WTC11 (cell line): ENCODE data around the gene CXCL11. TPM values are rescaled to one million over a fixed set of nuclear protein-coding genes. Genes with fewer than 3 reads are reported as not detected.

Experiments used
- ATAC-seq: fragments of 200-7000 bp; cut with Tn5 transposase; 2 replicates; pipeline ENCODE4 v1.10.0; 2021; ENCODE audit warnings: mild to moderate bottlenecking, moderate library complexity
- CTCF ChIA-PET: fragments of 300-600 bp; sonication (Branson Sonifier 250); formaldehyde crosslinking; loops from one replicate; lab custom pipeline; 2021; ENCODE audit warnings: antibody characterized with exemption; lab: Charles Lee
- POLR2A ChIA-PET: fragments of 350-600 bp; sonication (Branson Sonifier 250); formaldehyde crosslinking; loops from one replicate; lab custom pipeline; 2021; ENCODE audit warnings: antibody characterized with exemption; lab: Charles Lee
- DNase-seq: peaks from one replicate; pipeline ENCODE4 v3.0.0; 2021; ENCODE audit warnings: low spot score
- H3K27ac Mint-ChIP-seq: 2 replicates; pipeline ENCODE4 v1.8.0; 2021; ENCODE audit warnings: mixed read lengths
- H3K27me3 Mint-ChIP-seq: 2 replicates; pipeline ENCODE4 v1.8.0; 2021; ENCODE audit warnings: low read depth, mild to moderate bottlenecking, moderate library complexity, mixed read lengths
- H3K36me3 Mint-ChIP-seq: 2 replicates; pipeline ENCODE4 v1.8.0; 2021; ENCODE audit warnings: mixed read lengths
- H3K4me1 Mint-ChIP-seq: 2 replicates; pipeline ENCODE4 v1.8.0; 2022; ENCODE audit warnings: mixed read lengths
- H3K4me3 Mint-ChIP-seq: 2 replicates; pipeline ENCODE4 v1.8.0; 2021; ENCODE audit warnings: mild to moderate bottlenecking, moderate library complexity, mixed read lengths
- H3K9me3 Mint-ChIP-seq: 2 replicates; pipeline ENCODE4 v1.8.0; 2021; ENCODE audit warnings: mixed read lengths
- ARID4B ChIP-seq: sonication (generic); formaldehyde crosslinking; IDR thresholded peaks from 2 replicates; pipeline ENCODE4 v1.8.0; 2023; ENCODE audit warnings: missing genetic modification reagents, mild to moderate bottlenecking, borderline replicate concordance
- E2F1 ChIP-seq: sonication (generic); formaldehyde crosslinking; IDR thresholded peaks from 2 replicates; pipeline ENCODE4 v1.8.0; 2022; ENCODE audit warnings: mild to moderate bottlenecking, missing genetic modification reagents
- ELF4 ChIP-seq: sonication (generic); formaldehyde crosslinking; IDR thresholded peaks from 2 replicates; pipeline ENCODE4 v1.8.1; 2022; ENCODE audit warnings: low read depth, mild to moderate bottlenecking, moderate library complexity, missing genetic modification reagents
- GTF2I ChIP-seq: fragments of 250-450 bp; sonication (Bioruptor Pico); conservative IDR thresholded peaks from 2 replicates; pipeline ENCODE4 v1.4.0; 2021; ENCODE audit warnings: mild to moderate bottlenecking
- HMGA2 ChIP-seq: fragments of 250-450 bp; sonication (Bioruptor Pico); IDR thresholded peaks from 2 replicates; pipeline ENCODE4 v1.4.0; 2021; ENCODE audit warnings: mild to moderate bottlenecking, moderate library complexity
- HMGXB4 ChIP-seq: sonication (generic); formaldehyde crosslinking; IDR thresholded peaks from 2 replicates; pipeline ENCODE4 v1.8.1; 2023; ENCODE audit warnings: mild to moderate bottlenecking, moderate library complexity, missing genetic modification reagents
- KAT7 ChIP-seq: sonication (generic); formaldehyde crosslinking; IDR thresholded peaks from 2 replicates; pipeline ENCODE4 v1.8.1; 2023; ENCODE audit warnings: missing genetic modification reagents, mild to moderate bottlenecking, borderline replicate concordance
- MLX ChIP-seq: sonication (generic); formaldehyde crosslinking; IDR thresholded peaks from 2 replicates; pipeline ENCODE4 v1.8.1; 2023; ENCODE audit warnings: mild to moderate bottlenecking, missing genetic modification reagents, moderate library complexity
- OVOL2 ChIP-seq: fragments of 250-450 bp; sonication (Bioruptor Pico); IDR thresholded peaks from 2 replicates; pipeline ENCODE4 v1.9.0; 2021; ENCODE audit warnings: mild to moderate bottlenecking, borderline replicate concordance
- PREB ChIP-seq: sonication (generic); formaldehyde crosslinking; IDR thresholded peaks from 2 replicates; pipeline ENCODE4 v1.8.1; 2022; ENCODE audit warnings: mild to moderate bottlenecking, missing genetic modification reagents, moderate library complexity, borderline replicate concordance
- SOX15 ChIP-seq: fragments of 250-450 bp; sonication (Bioruptor Pico); IDR thresholded peaks from 2 replicates; pipeline ENCODE4 v1.9.0; 2021; ENCODE audit warnings: mild to moderate bottlenecking
- TEAD1 ChIP-seq: sonication (generic); formaldehyde crosslinking; IDR thresholded peaks from 2 replicates; pipeline ENCODE4 v1.8.0; 2022; ENCODE audit warnings: mild to moderate bottlenecking, missing genetic modification reagents
- ZBTB21 ChIP-seq: sonication (generic); formaldehyde crosslinking; IDR thresholded peaks from 2 replicates; pipeline ENCODE4 v1.8.1; 2023; ENCODE audit warnings: mild to moderate bottlenecking, missing genetic modification reagents, borderline replicate concordance
- ZNF263 ChIP-seq: sonication (generic); formaldehyde crosslinking; IDR thresholded peaks from 2 replicates; pipeline ENCODE4 v1.8.1; 2022; ENCODE audit warnings: low read depth, mild to moderate bottlenecking, moderate library complexity, missing genetic modification reagents
- ZNF281 ChIP-seq: sonication (generic); formaldehyde crosslinking; IDR thresholded peaks from 2 replicates; pipeline ENCODE4 v1.8.0; 2023; ENCODE audit warnings: mild to moderate bottlenecking, missing genetic modification reagents
- ZNF396 ChIP-seq: fragments of 250-450 bp; sonication (Bioruptor Pico); IDR thresholded peaks from 2 replicates; pipeline ENCODE4 v1.8.0; 2021; ENCODE audit warnings: mild to moderate bottlenecking, moderate library complexity, borderline replicate concordance
- total RNA-seq: library from RNA; stranded (reverse); gene quantifications from 3 replicates; pipeline ENCODE4 v1.2.3, GENCODE V29; 2021

CXCL11 gene
- total RNA-seq, 1 experiment from 2014 or later, result 0.20 TPM

GRCh38 chr4:76036855-76037254, 985 bp upstream of the CXCL11 start:
- no peaks in the 10 kb centered on the region for H3K27me3 Mint-ChIP-seq
- DNase-seq (no peak), ATAC-seq (peak; percentile 67)
- TF ChIP-seq MLX (CRISPR knock-in tag), result no peak
- no peak for TF ChIP-seq GTF2I
- no peak for TF ChIP-seq ARID4B (CRISPR knock-in tag)
- TF ChIP-seq HMGA2, result no peak
- TF ChIP-seq E2F1 (CRISPR knock-in tag), result no peak
- TF ChIP-seq ZNF263 (CRISPR knock-in tag), result no peak
- no peak for TF ChIP-seq KAT7 (CRISPR knock-in tag)
- no peak for TF ChIP-seq ZNF396 (CRISPR knock-in tag)
- TF ChIP-seq ELF4 (CRISPR knock-in tag), result no peak
- no peak for TF ChIP-seq HMGXB4
- no peak for TF ChIP-seq SOX15 (CRISPR knock-in tag)
- no peak for TF ChIP-seq ZNF281 (CRISPR knock-in tag)
- no peak for TF ChIP-seq PREB
- no peak for TF ChIP-seq OVOL2 (CRISPR knock-in tag)
- TF ChIP-seq TEAD1, result no peak
- TF ChIP-seq ZBTB21, result no peak
- H3K4me3 Mint-ChIP-seq, result no peak overlapping the region
- CTCF ChIA-PET, result interaction anchor here (0.7 to 1.8 kb wide), 6 partner anchors 11 to 141 kb away, joined by 3 to 13 read pairs (median 4); no protein-coding TSS in a partner anchor
- H3K27ac Mint-ChIP-seq, result no peak overlapping the region
- H3K36me3 Mint-ChIP-seq, result no peaks in the 10 kb centered on the region
- no peaks in the 10 kb centered on the region for H3K9me3 Mint-ChIP-seq
- no peaks in the 10 kb centered on the region for H3K4me1 Mint-ChIP-seq
- POLR2A ChIA-PET, result no interaction called here
